Measurements from ENCODE around the gene PRKCB.
"Not testable (repeated sequence)": the region's sequence is repeated elsewhere in the genome, so short reads cannot be mapped to it uniquely, and the experiment has no call there.

The PRKCB gene

GRCh38 chr16:24204150-24204665, 368.4 kb downstream of the PRKCB start:
- Histone ChIP-seq H3K9me3 (ENCODE audit: control insufficient read depth, insufficient read depth, low read length) (no peaks in the 10 kb centered on the region), H3K4me1 (ENCODE audit: insufficient read depth, low read length) (peaks cover 11% of the 10 kb centered on the region), H3K36me3 (ENCODE audit: insufficient read depth, low read length) (no peaks in the 10 kb centered on the region), H3K9ac (ENCODE audit: low read depth, low read length) (no peak overlapping the region)

DNA sequence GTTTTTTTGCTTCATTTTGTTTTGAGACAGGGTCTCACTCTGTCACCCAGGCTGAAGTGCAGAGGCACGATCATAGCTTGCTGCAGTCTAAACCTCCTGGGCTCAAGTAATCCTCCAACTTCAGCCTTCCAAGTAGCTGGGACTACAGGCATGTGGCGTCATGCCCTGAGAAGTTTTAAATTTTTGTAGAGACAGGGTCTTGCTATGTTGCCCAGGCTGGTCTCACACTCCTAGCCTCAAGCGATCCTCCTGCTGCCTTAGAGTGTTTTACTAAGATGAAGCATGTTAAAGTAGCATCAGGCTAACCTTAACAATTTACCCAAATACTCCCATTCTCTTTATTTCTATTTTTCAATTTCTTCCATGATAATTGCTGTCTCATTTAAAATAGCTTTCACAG, 371.1 kb downstream of the PRKCB start:
- Histone ChIP-seq H3K4me1 (ENCODE audit: insufficient read depth, low read length) (peaks cover 14% of the 10 kb centered on the region), H3K9ac (ENCODE audit: low read depth, low read length) (no peak overlapping the region), H3K9me3 (ENCODE audit: control insufficient read depth, insufficient read depth, low read length) (no peaks in the 10 kb centered on the region), H3K36me3 (ENCODE audit: insufficient read depth, low read length) (no peaks in the 10 kb centered on the region)

GRCh38 chr16:24208710-24209109, 372.9 kb downstream of the PRKCB start:
- H3K4me1 ChIP-seq (ENCODE audit: insufficient read depth, low read length): peaks cover 14% of the 10 kb centered on the region
- H3K9me3 ChIP-seq (ENCODE audit: control insufficient read depth, insufficient read depth, low read length): no peaks in the 10 kb centered on the region
- no peak overlapping the region for H3K9ac ChIP-seq (ENCODE audit: low read depth, low read length)
- H3K36me3 ChIP-seq (ENCODE audit: insufficient read depth, low read length): no peaks in the 10 kb centered on the region

DNA sequence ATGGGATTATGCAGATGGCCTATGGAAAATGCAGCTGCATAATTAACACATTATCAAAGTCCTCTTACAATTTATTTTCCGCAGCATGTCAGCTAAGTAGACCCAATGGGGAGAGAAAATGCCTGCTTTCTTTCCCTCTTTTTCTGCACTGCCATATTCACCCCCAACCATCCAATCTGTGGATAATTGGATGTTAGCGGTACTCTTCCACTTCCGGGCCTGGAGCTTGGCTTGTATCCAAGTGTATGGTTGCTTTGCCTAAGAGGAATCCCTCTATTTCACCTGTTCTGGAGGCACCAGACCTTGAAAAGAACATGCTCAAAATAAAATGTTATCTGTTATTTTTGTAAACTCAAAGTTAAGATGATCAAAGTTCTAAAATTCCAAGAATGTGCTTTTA, 379.2 kb downstream of the PRKCB start:
- Histone ChIP-seq H3K36me3 (ENCODE audit: insufficient read depth, low read length) (no peaks in the 10 kb centered on the region), H3K4me1 (ENCODE audit: insufficient read depth, low read length) (peaks cover 12% of the 10 kb centered on the region), H3K9me3 (ENCODE audit: control insufficient read depth, insufficient read depth, low read length) (no peaks in the 10 kb centered on the region), H3K9ac (ENCODE audit: low read depth, low read length) (no peak overlapping the region)

DNA sequence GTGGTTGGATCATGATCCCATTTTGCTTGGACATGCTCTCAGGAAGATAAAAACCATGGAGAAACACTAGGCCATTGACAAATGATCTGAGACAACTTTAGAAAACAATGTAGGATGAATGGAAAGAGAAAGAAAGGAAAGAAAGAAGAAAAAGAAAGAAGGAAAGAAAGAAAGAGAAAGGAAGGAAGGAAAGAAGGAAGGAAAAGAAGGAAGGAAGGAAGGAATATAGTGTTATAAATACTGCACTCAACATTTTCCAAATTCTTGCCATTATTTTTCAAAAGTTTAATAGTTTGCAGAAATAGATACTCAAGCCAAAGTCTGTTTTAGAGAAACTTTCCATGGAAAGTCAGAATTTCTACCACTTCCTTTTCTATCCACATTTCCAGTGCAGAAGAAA, 381.2 kb downstream of the PRKCB start:
- H3K9me3 ChIP-seq (ENCODE audit: control insufficient read depth, insufficient read depth, low read length): no peaks in the 10 kb centered on the region
- no peaks in the 10 kb centered on the region for H3K36me3 ChIP-seq (ENCODE audit: insufficient read depth, low read length)
- H3K4me1 ChIP-seq (ENCODE audit: insufficient read depth, low read length): peaks cover 12% of the 10 kb centered on the region
- no peak overlapping the region for H3K9ac ChIP-seq (ENCODE audit: low read depth, low read length)

GRCh38 chr16:24217461-24217860, 381.7 kb downstream of the PRKCB start:
- H3K4me1 ChIP-seq (ENCODE audit: insufficient read depth, low read length): peaks cover 12% of the 10 kb centered on the region
- no peaks in the 10 kb centered on the region for H3K9me3 ChIP-seq (ENCODE audit: control insufficient read depth, insufficient read depth, low read length)
- no peak overlapping the region for H3K9ac ChIP-seq (ENCODE audit: low read depth, low read length)
- H3K36me3 ChIP-seq (ENCODE audit: insufficient read depth, low read length): no peaks in the 10 kb centered on the region

DNA sequence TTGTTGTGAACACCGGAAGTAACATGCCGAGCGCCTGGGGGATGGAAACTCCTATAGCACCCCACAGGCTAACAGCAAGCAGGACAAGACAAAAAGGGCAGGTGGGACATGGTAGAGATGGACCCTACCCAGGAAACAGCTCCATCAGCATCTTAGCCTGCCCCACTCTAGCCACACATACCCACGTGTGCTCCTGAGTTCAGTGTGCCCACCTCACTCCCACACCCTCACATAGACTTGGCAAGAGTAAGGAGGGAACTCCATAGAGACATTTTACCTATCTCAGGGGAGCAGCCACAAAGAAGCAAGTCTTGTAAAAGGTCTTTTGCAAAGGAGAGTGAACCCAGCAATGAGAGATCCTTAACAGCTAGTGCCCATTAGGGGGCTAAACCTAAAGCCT, 382.5 kb downstream of the PRKCB start:
- H3K4me1 ChIP-seq (ENCODE audit: insufficient read depth, low read length): peaks cover 12% of the 10 kb centered on the region
- no peak overlapping the region for H3K9ac ChIP-seq (ENCODE audit: low read depth, low read length)
- no peaks in the 10 kb centered on the region for H3K36me3 ChIP-seq (ENCODE audit: insufficient read depth, low read length)
- H3K9me3 ChIP-seq (ENCODE audit: control insufficient read depth, insufficient read depth, low read length): no peaks in the 10 kb centered on the region

DNA sequence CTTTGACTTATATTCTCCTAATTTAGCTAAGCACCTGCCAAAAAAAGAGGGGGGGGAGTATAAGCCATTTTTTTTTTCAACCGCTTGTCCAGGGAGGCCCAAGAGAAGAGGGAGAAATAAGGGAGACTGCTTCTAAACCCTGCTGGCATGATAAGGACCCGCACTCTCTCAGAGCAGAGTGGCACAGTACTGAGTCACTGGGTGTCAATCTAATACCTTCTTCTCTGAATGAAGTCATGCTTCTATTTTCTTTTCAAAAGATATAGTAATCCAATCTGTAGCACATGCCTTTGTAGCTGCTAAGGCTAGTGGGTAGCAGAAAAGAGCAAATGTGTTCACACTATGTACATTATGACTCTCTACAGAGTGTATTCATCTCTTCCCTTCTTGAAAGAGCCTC, 385.4 kb downstream of the PRKCB start:
- Histone ChIP-seq H3K9me3 (ENCODE audit: control insufficient read depth, insufficient read depth, low read length) (no peaks in the 10 kb centered on the region), H3K4me1 (ENCODE audit: insufficient read depth, low read length) (no peaks in the 10 kb centered on the region)

GRCh38 chr16:24228514-24228913, 392.7 kb downstream of the PRKCB start:
- Histone ChIP-seq H3K36me3 (ENCODE audit: insufficient read depth, low read length) (no peaks in the 10 kb centered on the region), H3K9me3 (ENCODE audit: control insufficient read depth, insufficient read depth, low read length) (no peaks in the 10 kb centered on the region), H3K9ac (ENCODE audit: low read depth, low read length) (no peak overlapping the region), H3K4me1 (ENCODE audit: insufficient read depth, low read length) (no peaks in the 10 kb centered on the region)

More for the DNA sequence above, 385.4 kb downstream of the PRKCB start:
- H3K9ac ChIP-seq (ENCODE audit: low read depth, low read length): no peak overlapping the region
- H3K36me3 ChIP-seq (ENCODE audit: insufficient read depth, low read length): no peaks in the 10 kb centered on the region

DNA sequence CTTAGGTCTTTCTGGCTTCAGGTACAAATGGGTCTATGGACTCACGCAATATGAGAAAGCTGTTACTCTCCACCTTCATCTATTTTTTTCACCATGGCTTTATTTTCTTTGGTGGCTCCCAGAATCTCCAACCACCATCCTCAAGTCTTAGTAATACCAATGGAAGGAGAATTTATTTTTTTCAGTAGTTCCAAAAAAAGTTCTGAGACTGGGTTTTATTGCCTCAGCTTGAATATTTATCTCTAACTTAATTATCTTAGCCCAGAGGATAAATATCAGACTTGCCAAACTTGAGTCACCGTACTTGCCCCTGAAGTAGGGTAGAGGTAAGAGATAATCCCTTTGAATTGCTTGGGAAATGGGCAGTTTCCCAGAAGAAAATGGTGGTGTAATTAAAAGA, 397.2 kb downstream of the PRKCB start:
- Histone ChIP-seq H3K4me1 (ENCODE audit: insufficient read depth, low read length) (no peaks in the 10 kb centered on the region), H3K9ac (ENCODE audit: low read depth, low read length) (no peak overlapping the region), H3K36me3 (ENCODE audit: insufficient read depth, low read length) (no peaks in the 10 kb centered on the region), H3K9me3 (ENCODE audit: control insufficient read depth, insufficient read depth, low read length) (no peaks in the 10 kb centered on the region)

GRCh38 chr16:24234737-24235136, 399.0 kb downstream of the PRKCB start:
- Histone ChIP-seq H3K9ac (ENCODE audit: low read depth, low read length) (no peak overlapping the region), H3K36me3 (ENCODE audit: insufficient read depth, low read length) (no peaks in the 10 kb centered on the region), H3K9me3 (ENCODE audit: control insufficient read depth, insufficient read depth, low read length) (0 out of 2 replicates have a peak, but pooled peaks cover 2% of the 10 kb centered on the region), H3K4me1 (ENCODE audit: insufficient read depth, low read length) (no peaks in the 10 kb centered on the region)

DNA sequence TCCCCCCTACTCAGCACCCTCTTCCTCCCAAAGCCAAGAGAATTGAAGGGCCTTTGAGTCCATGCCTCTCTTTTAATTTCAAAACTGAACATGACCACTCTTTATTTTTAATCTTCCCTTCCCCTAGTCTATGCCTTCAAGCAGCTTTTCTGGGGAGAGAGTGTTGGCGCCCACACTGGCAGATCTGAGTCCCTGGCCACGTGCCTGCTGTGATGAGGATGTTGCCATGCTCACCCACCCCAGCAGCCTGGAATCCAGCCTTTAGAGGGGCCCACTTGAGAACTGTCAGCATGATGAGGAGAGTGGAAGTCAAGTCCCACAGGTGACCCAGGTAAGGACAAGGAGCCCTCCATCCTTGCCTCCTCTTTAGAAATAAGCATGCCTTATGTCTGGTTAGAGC, 400.0 kb downstream of the PRKCB start:
- H3K9me3 ChIP-seq (ENCODE audit: control insufficient read depth, insufficient read depth, low read length): 0 out of 2 replicates have a peak, but pooled peaks cover 2% of the 10 kb centered on the region
- no peaks in the 10 kb centered on the region for H3K36me3 ChIP-seq (ENCODE audit: insufficient read depth, low read length)
- no peaks in the 10 kb centered on the region for H3K4me1 ChIP-seq (ENCODE audit: insufficient read depth, low read length)
- H3K9ac ChIP-seq (ENCODE audit: low read depth, low read length): no peak overlapping the region

DNA sequence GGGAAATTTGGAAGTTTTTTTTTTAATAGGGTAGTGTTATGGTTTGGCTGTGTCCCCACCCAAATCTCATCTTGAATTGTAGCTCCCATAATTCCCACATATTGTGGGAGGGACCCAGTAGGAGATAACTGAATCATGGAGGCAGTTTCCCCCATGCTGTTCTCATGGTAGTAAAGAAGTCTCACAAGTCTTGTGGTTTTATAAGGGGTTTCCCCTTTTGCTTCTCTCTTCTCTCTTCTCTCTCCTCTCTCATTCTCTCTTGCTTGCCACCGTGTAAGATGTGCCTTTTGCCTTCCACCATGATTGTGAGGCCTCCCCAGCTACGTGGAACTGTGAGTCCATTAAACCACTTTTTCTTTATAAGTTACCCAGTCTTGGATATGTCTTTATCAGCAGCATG, 403.1 kb downstream of the PRKCB start:
- not testable (repeated sequence) for H3K36me3 ChIP-seq (ENCODE audit: insufficient read depth, low read length); H3K9me3 ChIP-seq (ENCODE audit: control insufficient read depth, insufficient read depth, low read length); H3K9ac ChIP-seq (ENCODE audit: low read depth, low read length); H3K4me1 ChIP-seq (ENCODE audit: insufficient read depth, low read length)

- H3K9me3 ChIP-seq (ENCODE audit: control insufficient read depth, insufficient read depth, low read length): no peaks in the 10 kb centered on the region
- no peak overlapping the region for H3K9ac ChIP-seq (ENCODE audit: low read depth, low read length)
- no peaks in the 10 kb centered on the region for H3K4me1 ChIP-seq (ENCODE audit: insufficient read depth, low read length)
- no peaks in the 10 kb centered on the region for H3K36me3 ChIP-seq (ENCODE audit: insufficient read depth, low read length)
Measured at GRCh38 chr16:24246911-24247607, 411.3 kb downstream of the PRKCB start.

GRCh38 chr16:24253192-24253591, 417.4 kb downstream of the PRKCB start:
- Histone ChIP-seq H3K9me3 (ENCODE audit: control insufficient read depth, insufficient read depth, low read length) (no peaks in the 10 kb centered on the region), H3K9ac (ENCODE audit: low read depth, low read length) (no peak overlapping the region), H3K4me1 (ENCODE audit: insufficient read depth, low read length) (peaks cover 10% of the 10 kb centered on the region), H3K36me3 (ENCODE audit: insufficient read depth, low read length) (no peaks in the 10 kb centered on the region)

Measured in ES-I3 (cell line).